NCI-H526 treated with DMSO at 0.1 percent for 48 hours (cell line): ENCODE results near the gene RGS1.
A peak's percentile ranks its signal among the peaks of the same experiment; 100 is the strongest.
"Not testable (repeated sequence)": the region's sequence is repeated elsewhere in the genome, so short reads cannot be mapped to it uniquely, and the experiment has no call there.

Source experiments
- DNase-seq: peaks from one replicate; lab custom pipeline; 2025; lab: John Stamatoyannopoulos, UW

The RGS1 gene, protein sequence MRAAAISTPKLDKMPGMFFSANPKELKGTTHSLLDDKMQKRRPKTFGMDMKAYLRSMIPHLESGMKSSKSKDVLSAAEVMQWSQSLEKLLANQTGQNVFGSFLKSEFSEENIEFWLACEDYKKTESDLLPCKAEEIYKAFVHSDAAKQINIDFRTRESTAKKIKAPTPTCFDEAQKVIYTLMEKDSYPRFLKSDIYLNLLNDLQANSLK

GRCh38 chr1:192575499-192576189 is at the start of gene RGS1:
RGS1 (plus strand) TSS chr1:192575773; CDS start chr1:192575793, 20 bp downstream.
- no peak for DNase-seq

- no peak for DNase-seq
These were observed 48.3 kb upstream of the RGS1 start for GRCh38 chr1:192527111-192527795.

- no peak for DNase-seq
These were observed 47.6 kb upstream of the RGS1 start for GRCh38 chr1:192527950-192528349.

DNA sequence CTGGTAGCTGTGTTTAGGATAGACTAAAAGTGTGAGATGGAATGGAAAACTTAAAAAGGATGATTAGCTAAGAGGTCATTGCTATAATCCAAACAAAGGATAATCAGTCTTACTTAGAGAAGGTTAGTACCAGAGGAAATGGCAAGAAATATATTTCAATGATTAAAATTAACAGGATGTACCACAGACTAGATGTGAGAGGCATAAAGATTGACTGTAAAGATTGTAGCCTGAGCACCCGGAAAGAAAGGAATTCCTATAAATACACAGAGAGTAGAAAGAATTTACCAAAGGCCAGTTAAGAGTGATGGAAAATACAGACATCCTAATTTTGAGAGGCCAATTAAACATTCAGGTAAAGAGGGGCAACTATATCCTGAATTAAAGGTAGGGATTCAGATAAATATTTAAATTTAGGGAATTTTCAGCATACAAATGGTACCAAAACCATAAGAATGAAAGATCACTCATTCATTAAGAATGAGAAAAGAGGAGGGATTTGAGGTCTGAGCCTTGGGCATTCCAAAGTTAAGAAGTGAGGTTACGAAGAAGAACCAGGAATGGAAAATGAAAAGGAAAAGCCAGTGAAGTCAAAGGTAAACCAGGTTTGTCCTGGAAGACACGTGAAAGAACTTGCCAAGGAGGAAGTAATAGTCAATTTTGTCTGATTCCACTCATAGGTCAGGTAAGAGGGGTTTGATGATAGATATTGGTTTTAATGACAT is 46.4 kb upstream of the RGS1 start:
- DNase-seq = no peak

DNA sequence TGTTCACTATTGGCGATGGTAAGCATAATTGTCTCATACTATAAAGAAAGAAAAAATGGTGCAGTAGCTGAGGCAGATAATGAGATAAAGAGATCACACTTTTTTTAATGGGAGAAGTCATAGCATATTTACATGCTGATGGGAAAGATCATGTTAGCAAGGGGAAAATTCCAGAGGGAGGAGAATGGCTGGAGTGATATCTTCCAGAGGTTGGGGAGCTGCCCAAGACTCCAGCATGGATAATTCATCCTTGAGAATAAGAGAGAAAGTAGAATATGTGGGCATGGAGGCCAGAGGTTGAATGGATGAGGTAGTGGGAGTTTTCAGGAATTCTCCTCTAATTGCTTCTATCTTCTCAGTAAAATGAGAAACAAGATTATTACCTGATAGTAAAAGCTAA is 45.8 kb upstream of the RGS1 start:
- no peak for DNase-seq

DNA sequence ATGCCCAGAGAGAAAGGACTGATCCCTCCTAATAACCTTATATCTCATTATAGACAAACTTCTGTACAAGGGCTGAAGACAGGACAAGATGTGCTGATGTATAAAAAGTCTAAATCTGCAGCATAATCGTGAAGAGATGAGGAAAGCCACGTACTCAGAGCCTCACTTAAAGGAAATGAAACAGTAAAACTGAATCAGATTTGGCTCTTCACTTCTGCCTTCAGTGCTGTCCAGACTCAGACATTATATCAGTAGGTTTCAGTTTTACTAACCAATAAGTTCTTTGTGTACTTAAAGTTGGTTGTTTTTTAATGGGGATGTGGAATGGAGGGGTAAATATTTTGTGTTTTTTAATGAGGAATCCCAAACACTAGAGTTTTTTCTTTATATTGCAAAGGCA is 45.3 kb upstream of the RGS1 start:
- DNase-seq = no peak

- DNase-seq = not testable (repeated sequence)
These were observed 44.4 kb upstream of the RGS1 start for GRCh38 chr1:192531037-192531703.

DNA sequence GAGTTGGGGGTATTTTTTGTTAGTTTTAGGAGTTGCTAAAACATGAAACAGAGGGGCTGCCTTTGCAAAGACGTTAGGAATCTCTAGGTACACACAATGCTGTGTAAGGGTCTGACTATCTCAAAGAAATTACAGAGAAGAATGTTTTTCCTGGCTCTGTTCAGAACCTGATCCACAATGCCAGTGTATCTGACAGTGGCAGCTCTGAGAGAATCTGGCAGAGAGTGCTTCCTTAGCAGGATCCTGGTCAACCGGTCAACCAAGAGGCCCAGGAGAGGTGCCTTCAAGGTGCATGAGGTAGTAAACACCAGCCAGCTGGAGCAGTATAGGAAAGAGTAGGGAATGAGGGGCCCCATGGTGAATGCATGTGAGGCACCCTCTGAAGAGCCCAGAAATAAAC is 40.9 kb upstream of the RGS1 start:
- DNase-seq = no peak

GRCh38 chr1:192535916-192536664 is 39.5 kb upstream of the RGS1 start:
- DNase-seq = no peak

- peak; percentile 49 for DNase-seq
These were observed 36.9 kb upstream of the RGS1 start for GRCh38 chr1:192538407-192539296.

DNA sequence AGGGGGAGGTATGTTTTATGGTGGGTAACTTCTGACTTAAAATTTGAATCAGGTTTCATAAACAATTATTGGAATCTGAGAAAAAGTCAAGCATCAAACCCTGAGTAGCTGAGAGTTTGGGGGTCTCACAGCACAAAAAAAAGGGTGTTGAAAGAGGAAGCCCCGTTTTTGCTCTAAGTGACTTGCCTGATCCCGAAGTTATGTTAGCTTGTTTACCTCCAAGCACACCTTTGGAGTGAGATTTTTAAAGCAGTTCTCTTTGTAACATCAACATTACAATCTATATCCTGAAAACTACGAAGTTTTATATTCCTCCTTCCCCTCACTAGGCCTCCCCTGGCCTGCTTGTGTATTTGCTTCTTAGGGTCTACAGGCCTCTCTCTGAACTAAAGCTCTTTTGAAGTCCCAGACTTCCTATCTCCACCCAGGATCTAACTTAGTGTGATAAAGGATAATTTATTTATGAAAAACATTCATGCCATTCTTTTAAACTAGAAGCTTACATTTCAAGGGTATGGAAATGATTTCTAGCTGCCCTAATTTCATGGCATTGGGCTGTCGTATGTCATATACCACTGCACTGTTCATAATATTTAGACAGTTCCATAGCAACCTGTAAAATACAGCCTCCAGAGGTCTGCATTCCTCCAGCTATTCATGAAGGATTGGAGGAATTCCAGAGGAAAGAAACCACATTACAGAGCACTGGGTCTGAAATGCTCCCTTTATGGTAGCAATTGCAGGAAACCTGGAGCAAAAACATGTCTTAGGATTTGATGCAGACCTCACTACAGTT is 36.1 kb upstream of the RGS1 start:
- DNase-seq = peak; percentile 60

GRCh38 chr1:192543445-192543844 is 32.1 kb upstream of the RGS1 start:
- no peak for DNase-seq

- no peak for DNase-seq
These were observed 29.6 kb upstream of the RGS1 start for GRCh38 chr1:192545896-192546521.

DNA sequence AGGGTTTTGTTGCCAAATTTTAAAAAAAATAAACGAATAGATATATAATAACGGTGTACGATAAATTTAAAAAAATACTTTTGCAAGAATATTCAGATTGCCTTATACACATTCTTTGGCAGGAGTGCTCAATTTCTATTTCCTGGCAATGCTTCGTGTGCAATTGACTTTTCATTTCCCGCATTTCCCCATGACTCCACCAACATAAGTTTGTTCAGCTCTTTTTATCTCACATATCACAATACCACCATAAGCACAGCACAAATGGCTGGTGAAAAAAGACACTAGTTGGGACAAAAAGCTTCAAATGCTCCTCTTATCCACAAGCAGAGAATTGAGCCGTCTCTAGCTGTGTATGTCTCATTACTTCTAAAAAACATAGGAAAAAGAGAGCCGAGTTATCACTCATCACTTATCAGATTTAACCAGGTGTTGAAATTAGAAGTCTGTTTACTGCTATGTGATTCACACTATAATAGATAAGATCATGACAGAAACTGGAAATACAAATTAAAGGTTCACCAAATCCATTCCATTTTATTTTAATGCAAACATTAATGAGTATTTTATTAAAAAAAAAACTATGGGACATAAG is 28.9 kb upstream of the RGS1 start:
- no peak for DNase-seq

GRCh38 chr1:192547501-192547900 is 28.1 kb upstream of the RGS1 start:
- no peak for DNase-seq

DNA sequence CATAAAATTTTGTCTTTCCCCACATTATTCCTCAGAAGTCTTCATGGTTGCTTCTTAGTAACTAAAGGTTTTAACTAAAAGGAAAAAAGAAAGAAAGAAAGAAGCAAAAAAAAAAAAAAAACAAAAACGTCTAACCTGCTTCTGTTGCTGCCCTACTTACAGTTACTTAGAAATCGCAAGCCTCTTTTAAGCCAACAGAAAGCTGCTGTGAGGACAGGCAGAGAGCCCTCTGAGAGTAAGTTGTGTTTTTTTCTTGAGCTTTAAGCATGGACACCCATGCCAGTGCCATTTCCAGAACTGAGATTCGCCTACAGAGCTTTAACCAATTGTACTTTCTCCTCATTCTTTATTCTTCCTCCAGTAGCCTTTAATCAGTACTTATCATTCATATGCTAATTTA is 25.6 kb upstream of the RGS1 start:
- DNase-seq = no peak

DNA sequence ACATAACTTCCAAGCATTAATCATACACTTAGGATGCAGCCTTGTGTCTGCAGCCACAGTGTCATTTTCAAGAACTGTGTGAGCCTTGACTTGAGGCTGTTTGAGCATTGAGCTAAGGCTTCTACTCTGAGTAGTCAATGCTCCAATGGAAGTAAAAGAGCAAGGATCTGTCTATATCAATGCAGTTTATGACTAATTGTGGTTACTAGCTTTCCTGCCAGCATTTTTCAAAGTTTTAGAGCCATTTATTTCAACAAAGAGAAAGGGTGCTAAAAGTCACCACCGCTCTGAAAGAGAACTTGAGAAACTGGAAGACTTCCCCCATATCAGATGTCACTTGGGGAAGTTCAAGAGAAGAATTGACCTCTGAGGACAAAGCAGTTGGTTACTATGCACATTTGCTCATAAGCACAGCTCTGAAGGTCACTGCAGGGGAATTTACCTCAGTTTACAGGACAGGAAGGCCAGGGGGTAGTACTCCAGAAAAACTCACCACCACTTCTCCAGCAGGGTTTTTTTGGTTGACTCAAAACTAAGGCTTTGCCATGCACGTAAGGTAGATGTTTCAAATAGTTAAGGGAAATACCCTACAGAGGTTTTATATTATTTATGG is 24.5 kb upstream of the RGS1 start:
- DNase-seq = no peak

DNA sequence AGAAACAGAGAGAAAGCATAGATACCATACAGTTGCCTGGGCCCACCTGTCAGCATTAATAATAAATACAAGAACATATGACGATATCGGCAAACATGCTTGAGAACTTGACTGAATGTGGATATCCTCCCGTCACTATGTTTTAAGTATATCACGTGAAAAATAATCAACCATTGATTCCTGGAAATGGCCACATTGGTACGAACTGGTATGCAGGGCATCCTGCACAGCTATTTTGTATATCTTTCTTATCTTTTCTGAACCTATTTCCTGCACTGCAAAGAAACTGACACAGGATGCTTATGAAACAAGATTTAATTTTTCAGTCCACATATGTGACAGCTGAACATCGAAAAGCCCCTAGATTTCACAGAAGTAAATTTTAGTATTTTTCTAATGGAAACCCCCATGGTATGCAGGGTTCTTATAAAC is 22.8 kb upstream of the RGS1 start:
- no peak for DNase-seq
